Colon (tissue), 2 donors: ENCODE measurements around the gene CFAP44.
"Not testable (repeated sequence)": the region's sequence is repeated elsewhere in the genome, so short reads cannot be mapped to it uniquely, and the experiment has no call there.

Source experiments
- FAIRE-seq: peaks from 2 replicates; lab custom pipeline; 2012; peaks lifted over from hg19 to GRCh38; lab: Jason Lieb, UNC
- donor health status: control.
- donor health status: control.

The CFAP44 gene

GRCh38 chr3:113441051-113441770 is at the start of gene CFAP44:
CFAP44 (minus strand) TSS chr3:113441493; CDS start chr3:113433664, 7,829 bp downstream.
- FAIRE-seq: no peak

- FAIRE-seq: no peak
Measured at GRCh38 chr3:113485161-113485609, 43.9 kb upstream of the CFAP44 start.

- FAIRE-seq: no peak
Measured at GRCh38 chr3:113468539-113468938, 27.2 kb upstream of the CFAP44 start.

- no peak for FAIRE-seq
Measured at GRCh38 chr3:113461488-113461887, 20.2 kb upstream of the CFAP44 start.

- FAIRE-seq: not testable (repeated sequence)
Measured at GRCh38 chr3:113458554-113458953, 17.3 kb upstream of the CFAP44 start.

- no peak for FAIRE-seq
Measured at GRCh38 chr3:113455446-113455845, 14.2 kb upstream of the CFAP44 start.

GRCh38 chr3:113454630-113455029 is 13.3 kb upstream of the CFAP44 start:
- FAIRE-seq: no peak

- FAIRE-seq: no peak
Measured at GRCh38 chr3:113454057-113454456, 12.8 kb upstream of the CFAP44 start.

GRCh38 chr3:113450911-113451310 is 9.6 kb upstream of the CFAP44 start:
- FAIRE-seq: no peak

GRCh38 chr3:113439606-113440005 is 1.7 kb downstream of the CFAP44 start:
- FAIRE-seq: no peak

- FAIRE-seq: no peak
Measured at GRCh38 chr3:113438224-113438623, 3.1 kb downstream of the CFAP44 start.

GRCh38 chr3:113437411-113437810 is 3.9 kb downstream of the CFAP44 start:
- FAIRE-seq: no peak

GRCh38 chr3:113436809-113437208 is 4.5 kb downstream of the CFAP44 start:
- no peak for FAIRE-seq

- no peak for FAIRE-seq
Measured at GRCh38 chr3:113431811-113432210, 9.5 kb downstream of the CFAP44 start.

GRCh38 chr3:113428581-113428980 is 12.7 kb downstream of the CFAP44 start:
- no peak for FAIRE-seq

GRCh38 chr3:113423699-113424098 is 17.6 kb downstream of the CFAP44 start:
- no peak for FAIRE-seq

- FAIRE-seq: no peak
Measured at GRCh38 chr3:113421082-113421481, 20.2 kb downstream of the CFAP44 start.

- FAIRE-seq: no peak
Measured at GRCh38 chr3:113409676-113410075, 31.6 kb downstream of the CFAP44 start.

GRCh38 chr3:113405180-113405579 is 36.1 kb downstream of the CFAP44 start:
- FAIRE-seq: no peak

GRCh38 chr3:113404637-113405036 is 36.7 kb downstream of the CFAP44 start:
- FAIRE-seq: no peak
